B cell (primary cell): Measurements from ENCODE around the gene LGSN. TPM values are rescaled to one million over a fixed set of nuclear protein-coding genes. Genes with fewer than 3 reads are reported as not detected.
"Not testable (repeated sequence)": the region's sequence is repeated elsewhere in the genome, so short reads cannot be mapped to it uniquely, and the experiment has no call there.

Experiments used
- ATAC-seq: fragments of 200-7000 bp; cut with Tn5 transposase; one replicate; pipeline ENCODE4 v1.10.0; 2021; ENCODE audit warnings: low read depth, mild to moderate bottlenecking, moderate number of reproducible peaks, moderate library complexity
- CTCF ChIA-PET: fragments of 350-600 bp; sonication (Branson Sonifier 250); formaldehyde crosslinking; loops from one replicate; lab custom pipeline; 2021; ENCODE audit warnings: antibody characterized with exemption, inconsistent platforms; lab: Charles Lee
- POLR2A ChIA-PET: fragments of 350-600 bp; sonication (Branson Sonifier 250); formaldehyde crosslinking; loops from one replicate; lab custom pipeline; 2021; ENCODE audit warnings: antibody characterized with exemption; lab: Charles Lee
- DNase-seq: peaks from one replicate; pipeline ENCODE4 v3.0.0; 2013
- H2AFZ ChIP-seq: 2 replicates; pipeline ENCODE4 v1.6.1; 2012; ENCODE audit warnings: mild to moderate bottlenecking, low read depth, low read length; ENCODE audit not compliant: insufficient read depth, poor library complexity, severe bottlenecking
- H3K27ac ChIP-seq, 2 donors: 1 replicate in 1 of 2; 2 replicates in 1 of 2; pipeline ENCODE4 v1.5.1; 2012 to 2013; ENCODE audit warnings: low read length in 2 of 2, mild to moderate bottlenecking in 2 of 2, moderate library complexity in 1 of 2
- H3K27me3 ChIP-seq, 4 experiments: fragments of 200-600 bp in 1 of 4; sonication (generic) in 1 of 4; replicated peaks in 1 of 4; 1 replicate in 2 of 4; 2 replicates in 2 of 4; pipeline versions ENCODE4 v1.6.1 to v1.7.0; 2013 to 2016; ENCODE audit warnings: low read length in 3 of 4, mild to moderate bottlenecking in 2 of 4, mixed read lengths in 1 of 4, moderate library complexity in 1 of 4; ENCODE audit not compliant: insufficient read depth in 4 of 4, control insufficient read depth in 3 of 4; ENCODE audit errors: control extremely low read depth in 1 of 4
- H3K36me3 ChIP-seq, 2 experiments: replicated peaks in 1 of 2; 1 replicate in 1 of 2; 2 replicates in 1 of 2; pipeline versions ENCODE4 v1.6.1 to v1.7.1; 2013; ENCODE audit warnings: low read length in 1 of 2; ENCODE audit not compliant: insufficient read depth in 2 of 2, control insufficient read depth in 1 of 2; ENCODE audit errors: control extremely low read depth in 1 of 2, extremely low read depth in 1 of 2
- H3K4me1 ChIP-seq, 2 donors: fragments of 200-600 bp in 1 of 2; sonication (generic) in 1 of 2; 1 replicate in 1 of 2; 2 replicates in 1 of 2; pipeline versions ENCODE4 v1.5.1 to v1.6.1; 2013 to 2017; ENCODE audit warnings: low read length in 2 of 2; ENCODE audit not compliant: control insufficient read depth in 2 of 2, insufficient read depth in 2 of 2
- H3K4me2 ChIP-seq: replicated peaks from 2 replicates; pipeline ENCODE3; 2012; ENCODE audit warnings: mild to moderate bottlenecking, low read depth, low read length; ENCODE audit not compliant: poor library complexity, severe bottlenecking
- H3K4me3 ChIP-seq, 5 experiments: fragments of 200-600 bp in 1 of 5; sonication (generic) in 1 of 5; 1 replicate in 3 of 5; 2 replicates in 2 of 5; pipeline versions ENCODE4 v1.5.1 to v1.7.0; 2011 to 2016; ENCODE audit warnings: low read length in 4 of 5, mild to moderate bottlenecking in 4 of 5, low read depth in 2 of 5, control low read depth in 1 of 5, moderate library complexity in 1 of 5; ENCODE audit not compliant: insufficient read depth in 1 of 5; ENCODE audit errors: control extremely low read depth in 1 of 5, extremely low read depth in 1 of 5
- H3K79me2 ChIP-seq: fragments of 200-600 bp; sonication (generic); one replicate; pipeline ENCODE4 v1.6.0; 2016; ENCODE audit warnings: low read length; ENCODE audit not compliant: control insufficient read depth, insufficient read depth
- H3K9ac ChIP-seq: fragments of 200-600 bp; sonication (generic); 2 replicates; pipeline ENCODE4 v1.6.1; 2017; ENCODE audit warnings: mild to moderate bottlenecking, low read length, moderate library complexity
- H3K9me3 ChIP-seq, 3 donors: one replicate each; pipeline versions ENCODE4 v1.6.1 to v1.7.1; 2013; ENCODE audit warnings: low read length in 2 of 3; ENCODE audit not compliant: control insufficient read depth in 2 of 3, insufficient read depth in 1 of 3; ENCODE audit errors: control extremely low read depth in 1 of 3
- H4K20me1 ChIP-seq: 2 replicates; pipeline ENCODE4 v1.6.0; 2012; ENCODE audit warnings: mild to moderate bottlenecking, low read length; ENCODE audit not compliant: insufficient read depth, control insufficient read depth, poor library complexity, severe bottlenecking
- H3K27ac Mint-ChIP-seq: one replicate; pipeline ENCODE4 v1.8.0; 2021; ENCODE audit warnings: mixed read lengths
- H3K27me3 Mint-ChIP-seq: one replicate; pipeline ENCODE4 v1.8.0; 2021; ENCODE audit warnings: mixed read lengths
- H3K4me1 Mint-ChIP-seq: one replicate; pipeline ENCODE4 v1.8.0; 2021; ENCODE audit warnings: mixed read lengths
- H3K4me3 Mint-ChIP-seq: one replicate; pipeline ENCODE4 v1.8.0; 2021; ENCODE audit warnings: mixed read lengths
- H3K9me3 Mint-ChIP-seq: one replicate; pipeline ENCODE4 v1.8.0; 2022; ENCODE audit warnings: mixed read lengths; ENCODE audit not compliant: insufficient read depth
- EZH2 ChIP-seq: IDR thresholded peaks from 2 replicates; pipeline ENCODE4 v1.6.1; 2012; ENCODE audit warnings: borderline replicate concordance, low read depth, mild to moderate bottlenecking, moderate library complexity, low read length; ENCODE audit not compliant: insufficient read depth, poor library complexity, severe bottlenecking
- WGBS: methylation state at CpG from one replicate; pipeline ENCODE4 v1.1.5; 2013; ENCODE audit warnings: missing lambda C conversion rate; ENCODE audit not compliant: insufficient coverage; 5-methylcytosine and 5-hydroxymethylcytosine counted together
- intact Hi-C: fragments of 100-400 bp; cut with micrococcal nuclease; formaldehyde crosslinking; loops from one replicate; pipeline ENCODE4 v1.10.0; 2022
- polyA plus RNA-seq: library from polyadenylated mRNA; depleted of rRNA; stranded (reverse); fragments of >200 nt; gene quantifications from 2 replicates; pipeline ENCODE4 v1.2.3, GENCODE V29; 2012
- total RNA-seq, 2 donors: library from RNA; stranded (reverse); fragments of 120-200 nt in 1 of 2; gene quantifications; 1 replicate in 1 of 2; 2 replicates in 1 of 2; pipeline versions ENCODE4 v1.2.3 to v1.2.4, GENCODE V29; 2013 to 2022
- TF ChIP-seq, protein P1 (sequence below): fragments of 200-600 bp; IDR thresholded peaks from one replicate; pipeline ENCODE4 v1.8.0; 2022; ENCODE audit warnings: antibody characterized with exemption, mild to moderate bottlenecking

Gene LGSN
- total and polyA plus RNA-seq, 2 donors (not counting 1 experiment from before 2014, with no cell fraction given) = not detected

DNA sequence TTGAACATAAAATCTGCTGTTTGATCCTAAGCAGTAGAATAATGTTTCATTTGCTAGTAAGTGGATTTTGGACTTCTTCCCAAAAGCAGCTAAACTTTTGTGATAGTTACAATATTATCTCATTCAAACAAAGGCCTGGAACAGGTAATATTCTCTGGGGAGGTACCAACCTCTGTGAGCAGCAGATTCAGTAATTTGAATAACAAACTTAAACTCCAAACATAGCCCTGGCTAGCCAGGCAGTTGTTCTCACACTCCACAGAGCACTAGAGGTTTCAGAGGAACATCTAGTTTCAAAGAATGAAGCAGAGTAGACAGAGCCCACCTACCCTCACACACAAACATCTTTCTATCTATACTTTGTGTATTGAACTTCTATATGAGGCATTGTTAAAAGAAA, 40.9 kb downstream of the LGSN start:
- Histone ChIP-seq H3K36me3 (no peaks in the 10 kb centered on the region), H3K4me1 (no peaks in the 10 kb centered on the region), H3K4me2 (no peak overlapping the region), H2AFZ (no peak overlapping the region), H3K27ac (no peak overlapping the region), H3K9ac (no peak overlapping the region), H3K9me3 (peaks cover 0 to 4% (median 0%) of the 10 kb centered on the region in 3 donors), H4K20me1 (no peaks in the 10 kb centered on the region), H3K27me3 (no peaks in the 10 kb centered on the region), H3K79me2 (no peaks in the 10 kb centered on the region), H3K4me3 (no peak overlapping the region)
- Mint-ChIP-seq H3K4me3 (no peak overlapping the region), H3K4me1 (no peaks in the 10 kb centered on the region), H3K9me3 (peaks cover 2% of the 10 kb centered on the region), H3K27me3 (no peaks in the 10 kb centered on the region), H3K27ac (no peak overlapping the region)
- ATAC-seq (no peak), DNase-seq (no peak)
- POLR2A ChIA-PET = no interaction called here
- intact Hi-C loops = no loop called here
- CTCF ChIA-PET = no interaction called here
- TF ChIP-seq, protein P1, sequence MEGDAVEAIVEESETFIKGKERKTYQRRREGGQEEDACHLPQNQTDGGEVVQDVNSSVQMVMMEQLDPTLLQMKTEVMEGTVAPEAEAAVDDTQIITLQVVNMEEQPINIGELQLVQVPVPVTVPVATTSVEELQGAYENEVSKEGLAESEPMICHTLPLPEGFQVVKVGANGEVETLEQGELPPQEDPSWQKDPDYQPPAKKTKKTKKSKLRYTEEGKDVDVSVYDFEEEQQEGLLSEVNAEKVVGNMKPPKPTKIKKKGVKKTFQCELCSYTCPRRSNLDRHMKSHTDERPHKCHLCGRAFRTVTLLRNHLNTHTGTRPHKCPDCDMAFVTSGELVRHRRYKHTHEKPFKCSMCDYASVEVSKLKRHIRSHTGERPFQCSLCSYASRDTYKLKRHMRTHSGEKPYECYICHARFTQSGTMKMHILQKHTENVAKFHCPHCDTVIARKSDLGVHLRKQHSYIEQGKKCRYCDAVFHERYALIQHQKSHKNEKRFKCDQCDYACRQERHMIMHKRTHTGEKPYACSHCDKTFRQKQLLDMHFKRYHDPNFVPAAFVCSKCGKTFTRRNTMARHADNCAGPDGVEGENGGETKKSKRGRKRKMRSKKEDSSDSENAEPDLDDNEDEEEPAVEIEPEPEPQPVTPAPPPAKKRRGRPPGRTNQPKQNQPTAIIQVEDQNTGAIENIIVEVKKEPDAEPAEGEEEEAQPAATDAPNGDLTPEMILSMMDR = no peak

DNA sequence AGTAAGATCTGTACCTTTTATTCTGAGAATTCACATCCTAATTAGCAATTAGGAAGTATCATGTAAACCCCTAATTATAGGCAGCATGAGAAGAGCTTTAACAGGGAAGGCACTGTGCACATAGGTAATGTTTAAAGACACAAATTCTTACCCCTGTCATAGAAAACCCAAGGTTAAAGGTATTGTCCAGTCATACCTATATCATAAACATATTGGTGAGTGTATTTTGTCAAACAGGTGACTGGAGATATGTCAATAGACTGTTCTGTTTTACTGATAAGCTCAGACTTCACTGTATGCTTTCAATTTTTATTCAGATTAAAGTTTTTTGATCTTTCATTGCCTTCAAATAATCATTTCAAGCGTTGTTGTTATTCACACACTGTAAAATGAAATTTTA, 43.8 kb downstream of the LGSN start:
- TF ChIP-seq, protein P1 = no peak
- TF ChIP-seq EZH2 = no peak
- H3K79me2 ChIP-seq = no peaks in the 10 kb centered on the region
- H2AFZ ChIP-seq = no peak overlapping the region
- no peak overlapping the region for H3K27ac ChIP-seq
- no peak overlapping the region for H3K4me2 ChIP-seq
- peaks cover 2% of the 10 kb centered on the region for H3K9me3 Mint-ChIP-seq
- DNase-seq = no peak
- intact Hi-C loops = no loop called here
- H4K20me1 ChIP-seq = no peaks in the 10 kb centered on the region
- H3K27ac Mint-ChIP-seq = no peak overlapping the region
- H3K4me1 ChIP-seq = no peaks in the 10 kb centered on the region
- no peak overlapping the region for H3K9ac ChIP-seq
- no peak for ATAC-seq
- POLR2A ChIA-PET = no interaction called here
- no peaks in the 10 kb centered on the region for H3K27me3 Mint-ChIP-seq
- CTCF ChIA-PET = no interaction called here
- H3K4me3 ChIP-seq = no peak overlapping the region
- no CpG with 5 or more reads among the region's 1 CpG for WGBS
- H3K9me3 ChIP-seq = peaks cover 0 to 4% (median 0%) of the 10 kb centered on the region in 3 donors
- H3K27me3 ChIP-seq = no peaks in the 10 kb centered on the region
- H3K4me1 Mint-ChIP-seq = no peaks in the 10 kb centered on the region
- H3K4me3 Mint-ChIP-seq = no peak overlapping the region
- H3K36me3 ChIP-seq = no peaks in the 10 kb centered on the region

DNA sequence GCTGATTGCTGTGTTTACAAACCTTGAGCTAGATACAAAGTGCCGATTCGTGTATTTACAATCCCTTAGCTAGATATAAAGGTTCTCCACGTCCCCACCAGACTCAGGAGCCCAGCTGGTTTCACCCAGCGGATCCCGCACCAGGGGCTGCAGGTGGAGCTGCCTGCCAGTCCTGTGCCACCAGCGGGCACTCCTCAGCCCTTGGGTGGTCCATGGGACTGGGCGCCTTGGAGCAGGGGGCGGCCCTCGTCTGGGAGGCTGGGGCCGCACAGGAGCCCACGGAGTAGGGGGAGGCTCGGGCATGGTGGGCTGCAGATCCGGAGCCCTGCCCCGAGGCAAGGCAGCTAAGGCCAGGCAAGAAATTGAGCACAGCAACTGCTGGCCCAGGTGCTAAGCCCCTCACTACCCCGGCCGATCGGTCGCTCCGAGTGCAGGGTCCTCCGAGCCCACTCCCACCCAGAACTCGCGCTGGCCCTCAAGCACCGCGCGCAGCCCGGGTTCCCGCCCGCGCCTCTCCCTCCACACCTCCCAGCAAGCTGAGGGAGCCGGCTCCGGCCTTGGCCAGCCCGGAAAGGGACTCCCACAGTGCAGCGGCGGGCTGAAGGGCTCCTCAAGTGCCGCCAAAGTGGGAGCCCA, 44.9 kb downstream of the LGSN start:
- H3K9me3 ChIP-seq, H3K4me3 Mint-ChIP-seq, H2AFZ ChIP-seq, H3K27me3 Mint-ChIP-seq, H3K4me2 ChIP-seq, H3K79me2 ChIP-seq, DNase-seq, H3K36me3 ChIP-seq, H3K4me1 ChIP-seq, H3K27ac Mint-ChIP-seq, H3K9ac ChIP-seq, ATAC-seq, H4K20me1 ChIP-seq, H3K9me3 Mint-ChIP-seq, intact Hi-C loops, H3K27me3 ChIP-seq, H3K4me1 Mint-ChIP-seq, H3K27ac ChIP-seq, H3K4me3 ChIP-seq, POLR2A ChIA-PET: not testable (repeated sequence)
- CTCF ChIA-PET = interaction anchor here (1.2 kb wide), 1 partner anchor 20 kb away, joined by 3 read pairs; no protein-coding TSS in a partner anchor
- WGBS = 90% methylated on average over 21 of the region's 35 CpGs
